ENCODE results near the gene CUEDC1. TPM values are rescaled to one million over a fixed set of nuclear protein-coding genes. Genes with fewer than 3 reads are reported as not detected.
"Not testable (repeated sequence)": the region's sequence is repeated elsewhere in the genome, so short reads cannot be mapped to it uniquely, and the experiment has no call there.

Gene CUEDC1
- total and polyA plus RNA-seq, 3 experiments from 2014 or later = 0.33 to 0.73 TPM; not detected in 1

- H3K27me3 Mint-ChIP-seq = peaks cover 5 to 27% of the 10 kb centered on the region in 2 donors
- H3K36me3 ChIP-seq (ENCODE audit: insufficient read depth, low read length); H3K36me3 Mint-ChIP-seq; H3K9me3 Mint-ChIP-seq; POLR2A ChIA-PET; H3K4me1 Mint-ChIP-seq; H3K4me3 Mint-ChIP-seq; H3K27ac ChIP-seq (ENCODE audit: low read depth, low read length); H3K4me3 ChIP-seq (ENCODE audit: low read length); H3K27me3 ChIP-seq (ENCODE audit: insufficient read depth, low read length, poor library complexity, severe bottlenecking); H3K27ac Mint-ChIP-seq; H3K9me3 ChIP-seq (ENCODE audit: low read length); H3K4me1 ChIP-seq (ENCODE audit: insufficient read depth, low read length); DNase-seq: not testable (repeated sequence)
- CTCF ChIA-PET = interaction anchor here (1.3 kb wide), 1 partner anchor 77 kb away, joined by 3 read pairs; no protein-coding TSS in a partner anchor
Observed at GRCh38 chr17:57922745-57923144, 32.5 kb downstream of the CUEDC1 start.

GRCh38 chr17:57920916-57921703 lies 34.1 kb downstream of the CUEDC1 start:
- no peaks in the 10 kb centered on the region for H3K4me1 ChIP-seq (ENCODE audit: insufficient read depth, low read length)
- H3K27ac ChIP-seq (ENCODE audit: low read depth, low read length) = no peak overlapping the region
- POLR2A ChIA-PET = no interaction called here
- no peaks in the 10 kb centered on the region for H3K36me3 ChIP-seq (ENCODE audit: insufficient read depth, low read length)
- no peak overlapping the region for H3K4me3 ChIP-seq (ENCODE audit: low read length)
- CTCF ChIA-PET = interaction anchor here (1.4 kb wide), 1 partner anchor 75 kb away, joined by 3 read pairs; no protein-coding TSS in a partner anchor
- Mint-ChIP-seq H3K36me3 (no peaks in the 10 kb centered on the region), H3K4me1 (peaks cover 4 to 10% (median 6%) of the 10 kb centered on the region in 3 donors), H3K9me3 (no peaks in the 10 kb centered on the region), H3K27me3 (peaks cover 5 to 14% of the 10 kb centered on the region in 2 donors), H3K4me3 (no peak overlapping the region), H3K27ac (no peak overlapping the region)
- H3K27me3 ChIP-seq (ENCODE audit: insufficient read depth, low read length, poor library complexity, severe bottlenecking) = no peaks in the 10 kb centered on the region
- no peak for DNase-seq
- H3K9me3 ChIP-seq (ENCODE audit: low read length) = no peaks in the 10 kb centered on the region

GRCh38 chr17:57919918-57920317 lies 35.3 kb downstream of the CUEDC1 start:
- POLR2A ChIA-PET = interaction anchor here (0.5 kb wide), 1 partner anchor 57 kb away, joined by 3 read pairs; no protein-coding TSS in a partner anchor
- no peak overlapping the region for H3K4me3 Mint-ChIP-seq
- no peaks in the 10 kb centered on the region for H3K9me3 ChIP-seq (ENCODE audit: low read length)
- no peaks in the 10 kb centered on the region for H3K9me3 Mint-ChIP-seq
- no peak for DNase-seq
- no peaks in the 10 kb centered on the region for H3K36me3 Mint-ChIP-seq
- H3K4me3 ChIP-seq (ENCODE audit: low read length) = no peak overlapping the region
- H3K27ac Mint-ChIP-seq = no peak overlapping the region
- H3K4me1 Mint-ChIP-seq = peaks cover 4 to 10% (median 6%) of the 10 kb centered on the region in 3 donors
- no peak overlapping the region for H3K27ac ChIP-seq (ENCODE audit: low read depth, low read length)
- peaks cover 3 to 7% of the 10 kb centered on the region in 2 donors for H3K27me3 Mint-ChIP-seq
- no peaks in the 10 kb centered on the region for H3K4me1 ChIP-seq (ENCODE audit: insufficient read depth, low read length)
- H3K36me3 ChIP-seq (ENCODE audit: insufficient read depth, low read length) = no peaks in the 10 kb centered on the region
- H3K27me3 ChIP-seq (ENCODE audit: insufficient read depth, low read length, poor library complexity, severe bottlenecking) = no peaks in the 10 kb centered on the region
- CTCF ChIA-PET = no interaction called here

- Mint-ChIP-seq H3K9me3 (no peaks in the 10 kb centered on the region), H3K27me3 (peaks cover 0 to 3% of the 10 kb centered on the region in 2 donors), H3K36me3 (no peaks in the 10 kb centered on the region), H3K4me1 (peaks cover under 1 to 3% (median 3%) of the 10 kb centered on the region in 3 donors), H3K27ac (peak overlapping the region in 1 of 8 donors; percentile 23), H3K4me3 (no peak overlapping the region)
- Histone ChIP-seq H3K36me3 (ENCODE audit: insufficient read depth, low read length) (no peaks in the 10 kb centered on the region), H3K27me3 (ENCODE audit: insufficient read depth, low read length, poor library complexity, severe bottlenecking) (no peaks in the 10 kb centered on the region), H3K4me3 (ENCODE audit: low read length) (no peak overlapping the region), H3K27ac (ENCODE audit: low read depth, low read length) (no peak overlapping the region), H3K4me1 (ENCODE audit: insufficient read depth, low read length) (no peaks in the 10 kb centered on the region), H3K9me3 (ENCODE audit: low read length) (no peaks in the 10 kb centered on the region)
- ChIA-PET CTCF (interaction anchor here (1.8 kb wide), 1 partner anchor 82 kb away, joined by 6 read pairs; no protein-coding TSS in a partner anchor), POLR2A (no interaction called here)
- no peak for DNase-seq
Observed at GRCh38 chr17:57918017-57918895, 37.0 kb downstream of the CUEDC1 start.

GRCh38 chr17:57916925-57917858 lies 38.0 kb downstream of the CUEDC1 start:
- H3K4me3 Mint-ChIP-seq = no peak overlapping the region
- ChIA-PET CTCF (interaction anchor here (1.8 kb wide), 1 partner anchor 83 kb away, joined by 6 read pairs; no protein-coding TSS in a partner anchor), POLR2A (no interaction called here)
- peak in 3 of 5 donors; percentile 22 to 57 (median 25) for DNase-seq
- H3K27me3 ChIP-seq (ENCODE audit: insufficient read depth, low read length, poor library complexity, severe bottlenecking) = no peaks in the 10 kb centered on the region
- H3K27ac Mint-ChIP-seq = no peak overlapping the region
- no peaks in the 10 kb centered on the region for H3K9me3 ChIP-seq (ENCODE audit: low read length)
- no peaks in the 10 kb centered on the region for H3K4me1 Mint-ChIP-seq
- no peak overlapping the region for H3K4me3 ChIP-seq (ENCODE audit: low read length)
- no peaks in the 10 kb centered on the region for H3K4me1 ChIP-seq (ENCODE audit: insufficient read depth, low read length)
- no peaks in the 10 kb centered on the region for H3K36me3 Mint-ChIP-seq
- H3K27ac ChIP-seq (ENCODE audit: low read depth, low read length) = no peak overlapping the region
- no peaks in the 10 kb centered on the region for H3K9me3 Mint-ChIP-seq
- H3K27me3 Mint-ChIP-seq = peaks cover 0 to 3% of the 10 kb centered on the region in 2 donors
- no peaks in the 10 kb centered on the region for H3K36me3 ChIP-seq (ENCODE audit: insufficient read depth, low read length)

- Histone ChIP-seq H3K9me3 (ENCODE audit: low read length) (no peaks in the 10 kb centered on the region), H3K27me3 (ENCODE audit: insufficient read depth, low read length, poor library complexity, severe bottlenecking) (no peaks in the 10 kb centered on the region), H3K27ac (ENCODE audit: low read depth, low read length) (no peak overlapping the region), H3K36me3 (ENCODE audit: insufficient read depth, low read length) (no peaks in the 10 kb centered on the region), H3K4me3 (ENCODE audit: low read length) (no peak overlapping the region), H3K4me1 (ENCODE audit: insufficient read depth, low read length) (no peaks in the 10 kb centered on the region)
- H3K36me3 Mint-ChIP-seq = no peaks in the 10 kb centered on the region
- no peaks in the 10 kb centered on the region for H3K9me3 Mint-ChIP-seq
- DNase-seq = no peak
- POLR2A ChIA-PET = no interaction called here
- H3K27me3 Mint-ChIP-seq = peaks cover 0 to 3% of the 10 kb centered on the region in 2 donors
- no peak overlapping the region for H3K4me3 Mint-ChIP-seq
- H3K4me1 Mint-ChIP-seq = no peaks in the 10 kb centered on the region
- CTCF ChIA-PET = interaction anchor here (1.0 kb wide), 1 partner anchor 83 kb away, joined by 3 read pairs; no protein-coding TSS in a partner anchor
- H3K27ac Mint-ChIP-seq = no peak overlapping the region
Observed at GRCh38 chr17:57915985-57916757, 39.0 kb downstream of the CUEDC1 start.

GRCh38 chr17:57915544-57915943 lies 39.7 kb downstream of the CUEDC1 start:
- H3K27me3 ChIP-seq (ENCODE audit: insufficient read depth, low read length, poor library complexity, severe bottlenecking) = no peaks in the 10 kb centered on the region
- Mint-ChIP-seq H3K4me1 (no peaks in the 10 kb centered on the region), H3K27ac (no peak overlapping the region), H3K27me3 (peaks cover 0 to 3% of the 10 kb centered on the region in 2 donors), H3K36me3 (no peaks in the 10 kb centered on the region), H3K9me3 (no peaks in the 10 kb centered on the region), H3K4me3 (no peak overlapping the region)
- H3K36me3 ChIP-seq (ENCODE audit: insufficient read depth, low read length) = no peaks in the 10 kb centered on the region
- no peaks in the 10 kb centered on the region for H3K4me1 ChIP-seq (ENCODE audit: insufficient read depth, low read length)
- ChIA-PET CTCF (interaction anchor here (1.0 kb wide), 1 partner anchor 84 kb away, joined by 3 read pairs; no protein-coding TSS in a partner anchor), POLR2A (no interaction called here)
- H3K9me3 ChIP-seq (ENCODE audit: low read length) = no peaks in the 10 kb centered on the region
- H3K4me3 ChIP-seq (ENCODE audit: low read length) = no peak overlapping the region
- H3K27ac ChIP-seq (ENCODE audit: low read depth, low read length) = no peak overlapping the region
- no peak for DNase-seq

All from CD8-positive, alpha-beta memory T cell (primary cell).